Measurements from ENCODE around the gene SPTLC3. TPM values are rescaled to one million over a fixed set of nuclear protein-coding genes. Genes with fewer than 3 reads are reported as not detected.

SPTLC3 gene
- total RNA-seq, 1 experiment from 2014 or later = 0.03 TPM

DNA sequence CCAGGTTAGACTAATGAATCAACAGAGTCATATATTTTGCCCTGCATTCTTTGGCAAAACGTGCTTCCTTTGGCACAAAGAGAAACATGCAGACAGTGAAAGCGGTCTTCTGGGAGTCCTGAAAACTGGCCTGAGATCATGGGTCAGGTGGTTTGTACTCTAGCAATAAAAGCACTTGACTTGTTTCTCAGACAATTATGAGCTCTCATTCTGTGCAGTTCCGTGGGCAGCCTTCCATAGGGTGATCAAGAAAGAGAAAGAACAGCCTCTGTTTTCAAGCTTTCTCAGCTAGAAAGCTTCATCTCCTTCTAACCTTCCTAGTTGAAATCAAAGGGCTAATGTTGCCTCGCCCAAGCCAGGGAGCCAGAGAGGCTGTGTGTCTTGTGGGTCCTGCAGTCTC is 149.6 kb downstream of the SPTLC3 start:
- POLR2A ChIA-PET = no interaction called here

DNA sequence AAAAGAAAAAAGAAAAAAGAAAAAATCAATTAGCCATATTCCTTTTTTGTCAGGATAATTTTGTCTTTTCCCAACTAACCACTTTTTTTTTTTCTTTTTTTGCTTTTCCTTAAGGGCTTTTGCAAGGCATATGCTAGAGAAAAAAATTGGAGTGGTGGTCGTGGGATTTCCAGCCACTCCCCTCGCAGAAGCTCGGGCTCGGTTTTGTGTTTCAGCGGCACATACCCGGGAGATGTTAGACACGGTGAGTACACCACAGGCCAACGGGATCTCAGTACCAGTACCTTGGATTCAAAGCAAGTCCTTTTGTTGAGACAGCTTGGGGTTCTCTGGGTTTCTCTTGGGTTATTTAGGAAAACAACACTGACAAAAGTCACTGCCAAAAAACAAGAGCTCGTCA is 151.1 kb downstream of the SPTLC3 start:
- DNase-seq (ENCODE audit: low read depth, low spot score) (no peak), ATAC-seq (no peak)
- Histone ChIP-seq H3K27ac (ENCODE audit: low read length) (no peak overlapping the region), H3K4me1 (ENCODE audit: control insufficient read depth, insufficient read depth, low read length) (no peaks in the 10 kb centered on the region), H3K4me3 (ENCODE audit: low read depth in 2 of 2, low read length in 2 of 2) (no peak overlapping the region), H3K9me3 (ENCODE audit: control insufficient read depth, insufficient read depth, low read depth, low read length) (no peaks in the 10 kb centered on the region), H3K27me3 (ENCODE audit: control insufficient read depth, insufficient read depth, low read length) (no peaks in the 10 kb centered on the region), H3K36me3 (ENCODE audit: control insufficient read depth, insufficient read depth, low read length) (no peaks in the 10 kb centered on the region)
- no TSS peak for BruUV-seq (replicated peaks)
- ChIA-PET CTCF (no interaction called here), POLR2A (no interaction called here)
- in situ Hi-C loops (cut with HindIII; ENCODE audit: low pct_unique_long_range_greater_than_20kb, low sequenced_read_pairs) (no loop called here), intact Hi-C loops (cut with micrococcal nuclease; ENCODE audit: unreplicated experiment) (loop anchor here (10.0 kb wide), 1 partner anchor 55 kb away; no protein-coding TSS in a partner anchor)
- TF ChIP-seq, protein P1, sequence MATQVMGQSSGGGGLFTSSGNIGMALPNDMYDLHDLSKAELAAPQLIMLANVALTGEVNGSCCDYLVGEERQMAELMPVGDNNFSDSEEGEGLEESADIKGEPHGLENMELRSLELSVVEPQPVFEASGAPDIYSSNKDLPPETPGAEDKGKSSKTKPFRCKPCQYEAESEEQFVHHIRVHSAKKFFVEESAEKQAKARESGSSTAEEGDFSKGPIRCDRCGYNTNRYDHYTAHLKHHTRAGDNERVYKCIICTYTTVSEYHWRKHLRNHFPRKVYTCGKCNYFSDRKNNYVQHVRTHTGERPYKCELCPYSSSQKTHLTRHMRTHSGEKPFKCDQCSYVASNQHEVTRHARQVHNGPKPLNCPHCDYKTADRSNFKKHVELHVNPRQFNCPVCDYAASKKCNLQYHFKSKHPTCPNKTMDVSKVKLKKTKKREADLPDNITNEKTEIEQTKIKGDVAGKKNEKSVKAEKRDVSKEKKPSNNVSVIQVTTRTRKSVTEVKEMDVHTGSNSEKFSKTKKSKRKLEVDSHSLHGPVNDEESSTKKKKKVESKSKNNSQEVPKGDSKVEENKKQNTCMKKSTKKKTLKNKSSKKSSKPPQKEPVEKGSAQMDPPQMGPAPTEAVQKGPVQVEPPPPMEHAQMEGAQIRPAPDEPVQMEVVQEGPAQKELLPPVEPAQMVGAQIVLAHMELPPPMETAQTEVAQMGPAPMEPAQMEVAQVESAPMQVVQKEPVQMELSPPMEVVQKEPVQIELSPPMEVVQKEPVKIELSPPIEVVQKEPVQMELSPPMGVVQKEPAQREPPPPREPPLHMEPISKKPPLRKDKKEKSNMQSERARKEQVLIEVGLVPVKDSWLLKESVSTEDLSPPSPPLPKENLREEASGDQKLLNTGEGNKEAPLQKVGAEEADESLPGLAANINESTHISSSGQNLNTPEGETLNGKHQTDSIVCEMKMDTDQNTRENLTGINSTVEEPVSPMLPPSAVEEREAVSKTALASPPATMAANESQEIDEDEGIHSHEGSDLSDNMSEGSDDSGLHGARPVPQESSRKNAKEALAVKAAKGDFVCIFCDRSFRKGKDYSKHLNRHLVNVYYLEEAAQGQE (IDR thresholded peaks at IDR 0.05; ENCODE audit: insufficient read depth in 1 of 2, low read depth in 2 of 2, low read length in 1 of 2) = no peak
- TF ChIP-seq TCF7L2 (IDR thresholded peaks at IDR 0.05; ENCODE audit: low read depth, low read length) (no peak), SIN3A (IDR thresholded peaks at IDR 0.05; ENCODE audit: borderline replicate concordance, insufficient read depth, low read depth, low read length) (no peak), POLR2AphosphoS5 (IDR thresholded peaks at IDR 0.05; ENCODE audit: low read depth, low read length) (no peak)
- TF ChIP-seq, protein P2, sequence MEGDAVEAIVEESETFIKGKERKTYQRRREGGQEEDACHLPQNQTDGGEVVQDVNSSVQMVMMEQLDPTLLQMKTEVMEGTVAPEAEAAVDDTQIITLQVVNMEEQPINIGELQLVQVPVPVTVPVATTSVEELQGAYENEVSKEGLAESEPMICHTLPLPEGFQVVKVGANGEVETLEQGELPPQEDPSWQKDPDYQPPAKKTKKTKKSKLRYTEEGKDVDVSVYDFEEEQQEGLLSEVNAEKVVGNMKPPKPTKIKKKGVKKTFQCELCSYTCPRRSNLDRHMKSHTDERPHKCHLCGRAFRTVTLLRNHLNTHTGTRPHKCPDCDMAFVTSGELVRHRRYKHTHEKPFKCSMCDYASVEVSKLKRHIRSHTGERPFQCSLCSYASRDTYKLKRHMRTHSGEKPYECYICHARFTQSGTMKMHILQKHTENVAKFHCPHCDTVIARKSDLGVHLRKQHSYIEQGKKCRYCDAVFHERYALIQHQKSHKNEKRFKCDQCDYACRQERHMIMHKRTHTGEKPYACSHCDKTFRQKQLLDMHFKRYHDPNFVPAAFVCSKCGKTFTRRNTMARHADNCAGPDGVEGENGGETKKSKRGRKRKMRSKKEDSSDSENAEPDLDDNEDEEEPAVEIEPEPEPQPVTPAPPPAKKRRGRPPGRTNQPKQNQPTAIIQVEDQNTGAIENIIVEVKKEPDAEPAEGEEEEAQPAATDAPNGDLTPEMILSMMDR (IDR thresholded peaks at IDR 0.05) = no peak

More for the DNA sequence above, 149.6 kb downstream of the SPTLC3 start:
- H3K27me3 ChIP-seq (ENCODE audit: control insufficient read depth, insufficient read depth, low read length) = no peaks in the 10 kb centered on the region
- H3K9me3 ChIP-seq (ENCODE audit: control insufficient read depth, insufficient read depth, low read depth, low read length) = no peaks in the 10 kb centered on the region
- no peak overlapping the region for H3K4me3 ChIP-seq (ENCODE audit: low read depth in 2 of 2, low read length in 2 of 2)
- no peaks in the 10 kb centered on the region for H3K36me3 ChIP-seq (ENCODE audit: control insufficient read depth, insufficient read depth, low read length)
- in situ Hi-C loops (cut with HindIII; ENCODE audit: low pct_unique_long_range_greater_than_20kb, low sequenced_read_pairs) = no loop called here
- intact Hi-C loops (cut with micrococcal nuclease; ENCODE audit: unreplicated experiment) = loop anchor here (10.0 kb wide), 1 partner anchor 56 kb away; no protein-coding TSS in a partner anchor
- DNase-seq (ENCODE audit: low read depth, low spot score) (no peak), ATAC-seq (no peak)
- CTCF ChIA-PET = no interaction called here
- no peak overlapping the region for H3K27ac ChIP-seq (ENCODE audit: low read length)
- no peaks in the 10 kb centered on the region for H3K4me1 ChIP-seq (ENCODE audit: control insufficient read depth, insufficient read depth, low read length)
- no TSS peak for BruUV-seq (replicated peaks)
- TF ChIP-seq POLR2AphosphoS5 (IDR thresholded peaks at IDR 0.05; ENCODE audit: low read depth, low read length) (no peak), SIN3A (IDR thresholded peaks at IDR 0.05; ENCODE audit: borderline replicate concordance, insufficient read depth, low read depth, low read length) (no peak), TCF7L2 (IDR thresholded peaks at IDR 0.05; ENCODE audit: low read depth, low read length) (no peak)
- TF ChIP-seq, protein P2 (IDR thresholded peaks at IDR 0.05) = no peak
- TF ChIP-seq, protein P1 (IDR thresholded peaks at IDR 0.05; ENCODE audit: insufficient read depth in 1 of 2, low read depth in 2 of 2, low read length in 1 of 2) = no peak
